ENCODE measurements around the gene TATDN3. TPM values are rescaled to one million over a fixed set of nuclear protein-coding genes. Genes with fewer than 3 reads are reported as not detected.

The TATDN3 gene
- total RNA-seq, 3 donors from 2014 or later, result 9.2 to 28.6 (median 15.5) TPM

DNA sequence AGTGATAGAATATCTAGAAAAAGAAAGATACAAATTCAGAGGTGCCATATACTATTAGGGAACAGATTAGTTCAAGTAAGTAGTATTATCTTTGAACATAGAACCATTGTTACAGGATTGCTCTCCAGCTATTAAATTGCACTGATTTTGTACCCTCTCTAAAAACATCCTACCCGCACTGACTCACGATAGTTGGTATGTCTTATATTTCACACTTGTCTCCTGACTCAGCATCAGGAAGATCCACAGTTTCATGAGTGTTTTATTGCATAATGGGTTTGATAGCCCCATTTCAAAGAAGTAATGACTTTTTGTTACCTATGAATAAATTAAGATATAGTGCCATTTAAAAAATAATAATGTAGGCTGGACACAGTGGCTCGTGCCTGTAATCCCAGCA, 6.0 kb downstream of the TATDN3 start:
- H3K36me3 ChIP-seq, result no peaks in the 10 kb centered on the region
- intact Hi-C loops (cut with DNase I; ENCODE audit: low total_unique reads), result no loop called here
- TF ChIP-seq, protein P1, sequence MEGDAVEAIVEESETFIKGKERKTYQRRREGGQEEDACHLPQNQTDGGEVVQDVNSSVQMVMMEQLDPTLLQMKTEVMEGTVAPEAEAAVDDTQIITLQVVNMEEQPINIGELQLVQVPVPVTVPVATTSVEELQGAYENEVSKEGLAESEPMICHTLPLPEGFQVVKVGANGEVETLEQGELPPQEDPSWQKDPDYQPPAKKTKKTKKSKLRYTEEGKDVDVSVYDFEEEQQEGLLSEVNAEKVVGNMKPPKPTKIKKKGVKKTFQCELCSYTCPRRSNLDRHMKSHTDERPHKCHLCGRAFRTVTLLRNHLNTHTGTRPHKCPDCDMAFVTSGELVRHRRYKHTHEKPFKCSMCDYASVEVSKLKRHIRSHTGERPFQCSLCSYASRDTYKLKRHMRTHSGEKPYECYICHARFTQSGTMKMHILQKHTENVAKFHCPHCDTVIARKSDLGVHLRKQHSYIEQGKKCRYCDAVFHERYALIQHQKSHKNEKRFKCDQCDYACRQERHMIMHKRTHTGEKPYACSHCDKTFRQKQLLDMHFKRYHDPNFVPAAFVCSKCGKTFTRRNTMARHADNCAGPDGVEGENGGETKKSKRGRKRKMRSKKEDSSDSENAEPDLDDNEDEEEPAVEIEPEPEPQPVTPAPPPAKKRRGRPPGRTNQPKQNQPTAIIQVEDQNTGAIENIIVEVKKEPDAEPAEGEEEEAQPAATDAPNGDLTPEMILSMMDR (IDR thresholded peaks at IDR 0.05), result no peak
- no peak for TF ChIP-seq POLR2A (IDR thresholded peaks at IDR 0.05)
- TF ChIP-seq POLR2AphosphoS5 (IDR thresholded peaks at IDR 0.05), result no peak
- H3K4me1 ChIP-seq, result no peaks in the 10 kb centered on the region
- DNase-seq (ENCODE audit: low spot score in 2 of 2), result no peak
- H3K4me3 ChIP-seq, result no peak overlapping the region
- H3K27ac ChIP-seq, result no peak overlapping the region
- H3K9me3 ChIP-seq, result no peaks in the 10 kb centered on the region
- H3K27me3 ChIP-seq, result no peaks in the 10 kb centered on the region

DNA sequence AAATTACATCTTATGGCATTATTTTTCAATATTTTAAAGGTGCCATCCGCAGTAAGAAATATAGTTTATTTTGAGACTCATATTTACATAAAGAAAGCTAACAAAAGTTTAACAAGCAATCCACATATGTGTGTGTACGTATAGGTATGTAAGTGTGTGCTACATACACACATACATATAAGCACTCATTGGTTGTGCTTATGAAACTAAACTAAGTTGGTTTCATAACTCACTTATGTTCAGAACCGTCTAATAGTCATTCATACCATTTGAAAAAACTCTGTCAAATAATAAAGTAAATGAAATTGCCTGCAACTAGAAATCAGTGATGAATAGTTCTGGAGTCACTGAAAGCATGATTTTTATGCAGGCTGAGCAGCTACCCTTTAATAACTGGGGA, 14.1 kb downstream of the TATDN3 start:
- intact Hi-C loops (cut with DNase I; ENCODE audit: low total_unique reads), result no loop called here
- Histone ChIP-seq H3K9me3 (no peaks in the 10 kb centered on the region), H3K27ac (no peak overlapping the region), H3K27me3 (no peaks in the 10 kb centered on the region), H3K4me3 (no peak overlapping the region), H3K36me3 (no peaks in the 10 kb centered on the region), H3K4me1 (no peaks in the 10 kb centered on the region)
- TF ChIP-seq POLR2AphosphoS5 (IDR thresholded peaks at IDR 0.05), result no peak
- no peak for TF ChIP-seq POLR2A (IDR thresholded peaks at IDR 0.05)
- TF ChIP-seq, protein P1 (IDR thresholded peaks at IDR 0.05), result no peak
- DNase-seq (ENCODE audit: low spot score in 2 of 2), result no peak

DNA sequence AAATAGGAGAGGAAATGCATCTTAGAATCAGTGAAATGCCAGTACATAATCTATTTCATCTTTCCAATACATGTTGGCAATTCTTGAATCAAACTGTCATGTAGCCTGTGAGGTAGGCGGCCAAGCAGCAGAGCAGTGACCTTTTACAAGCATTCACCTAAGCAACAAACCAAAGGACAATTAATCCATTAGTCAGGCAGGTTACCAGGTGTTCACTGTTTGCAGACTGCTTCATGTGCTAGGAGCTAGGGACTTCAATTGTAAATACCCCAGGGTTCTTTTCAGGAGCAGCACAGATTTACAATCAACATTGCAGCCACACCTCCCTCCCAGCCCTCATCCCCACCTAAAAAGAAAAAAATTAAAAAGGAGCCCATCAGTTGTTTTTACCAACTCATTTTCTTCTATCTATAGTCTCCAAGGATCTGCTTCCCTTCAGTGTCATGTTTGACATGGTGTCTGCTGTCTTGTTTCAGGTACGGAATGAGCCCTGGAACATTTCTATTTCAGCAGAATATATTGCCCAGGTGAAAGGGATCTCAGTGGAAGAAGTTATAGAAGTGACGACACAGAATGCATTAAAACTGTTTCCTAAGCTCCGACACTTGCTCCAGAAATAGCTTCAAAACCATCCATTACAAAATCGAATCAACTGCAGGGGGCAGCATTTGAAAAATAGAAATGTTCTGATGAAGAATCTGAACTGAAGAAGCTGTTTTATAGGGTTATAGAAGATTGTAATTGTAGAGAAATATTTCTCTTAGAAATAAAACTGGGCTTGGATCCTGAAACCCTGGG, 23.0 kb downstream of the TATDN3 start:
- intact Hi-C loops (cut with DNase I; ENCODE audit: low total_unique reads), result no loop called here
- H3K9me3 ChIP-seq, result no peaks in the 10 kb centered on the region
- no peak overlapping the region for H3K27ac ChIP-seq
- DNase-seq (ENCODE audit: low spot score in 2 of 2), result no peak
- H3K4me3 ChIP-seq, result no peak overlapping the region
- TF ChIP-seq, protein P1 (IDR thresholded peaks at IDR 0.05), result no peak
- TF ChIP-seq POLR2A (IDR thresholded peaks at IDR 0.05) (no peak), POLR2AphosphoS5 (IDR thresholded peaks at IDR 0.05) (no peak)
- H3K4me1 ChIP-seq, result no peaks in the 10 kb centered on the region
- H3K27me3 ChIP-seq, result no peaks in the 10 kb centered on the region
- H3K36me3 ChIP-seq, result no peaks in the 10 kb centered on the region

DNA sequence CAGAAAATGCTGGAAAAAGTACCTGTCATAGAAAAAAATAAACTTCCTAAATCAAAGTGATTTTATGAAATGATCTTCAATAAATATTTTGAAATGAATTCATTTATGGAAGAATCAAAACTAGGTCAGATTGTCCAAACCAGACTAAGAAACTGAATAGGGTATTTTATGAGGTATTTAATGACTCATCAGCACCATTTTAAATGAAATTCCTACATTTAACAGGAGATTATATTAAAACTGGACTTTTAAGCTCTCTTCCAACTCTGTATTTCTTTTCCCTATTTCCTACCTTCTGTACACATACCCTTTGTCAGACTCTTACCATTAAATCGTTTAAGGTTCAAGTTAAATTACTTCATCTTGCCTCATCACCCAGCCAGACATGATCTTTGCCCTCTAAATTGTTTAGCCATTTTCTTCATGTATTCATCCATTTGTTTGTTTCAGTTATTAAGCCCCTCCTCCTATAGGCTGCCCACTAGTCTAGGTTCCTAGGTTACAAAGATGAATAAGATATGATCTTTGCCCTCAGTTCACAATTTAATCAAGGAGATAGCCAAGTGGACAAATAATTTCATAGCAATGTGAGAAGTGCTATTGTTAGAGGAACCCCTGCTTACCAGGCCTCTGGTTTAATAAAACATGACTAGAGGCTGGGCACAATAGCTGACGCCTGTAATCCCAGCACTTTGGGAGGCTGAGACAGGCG, 25.0 kb downstream of the TATDN3 start:
- intact Hi-C loops (cut with DNase I; ENCODE audit: low total_unique reads), result no loop called here
- Histone ChIP-seq H3K27me3 (no peaks in the 10 kb centered on the region), H3K4me3 (no peak overlapping the region), H3K4me1 (no peaks in the 10 kb centered on the region), H3K9me3 (no peaks in the 10 kb centered on the region), H3K27ac (no peak overlapping the region), H3K36me3 (no peaks in the 10 kb centered on the region)
- DNase-seq (ENCODE audit: low spot score in 2 of 2), result no peak
- TF ChIP-seq POLR2AphosphoS5 (IDR thresholded peaks at IDR 0.05) (no peak), POLR2A (IDR thresholded peaks at IDR 0.05) (no peak)
- TF ChIP-seq, protein P1 (IDR thresholded peaks at IDR 0.05), result no peak

DNA sequence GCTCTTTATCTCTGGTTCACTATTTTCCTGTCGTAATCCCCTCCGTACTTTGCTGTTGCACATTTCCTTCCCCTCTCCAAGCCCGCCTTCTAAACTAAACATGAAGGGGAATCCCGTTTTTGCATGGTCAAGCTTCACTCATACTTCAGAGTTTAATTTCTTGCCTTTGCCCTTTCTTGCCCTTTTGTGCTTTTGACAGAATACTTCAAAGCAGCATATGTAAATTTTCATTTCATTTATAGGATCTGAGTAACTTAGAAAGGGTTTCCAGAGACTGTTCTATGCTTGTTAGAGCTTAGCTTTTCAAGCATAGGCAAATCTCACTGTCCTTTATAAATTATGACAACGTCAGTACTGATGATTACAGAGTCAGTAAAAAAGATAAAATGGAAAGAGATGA, 28.0 kb downstream of the TATDN3 start:
- Histone ChIP-seq H3K4me1 (no peaks in the 10 kb centered on the region), H3K27me3 (no peaks in the 10 kb centered on the region), H3K27ac (no peak overlapping the region), H3K4me3 (no peak overlapping the region), H3K9me3 (no peaks in the 10 kb centered on the region), H3K36me3 (no peaks in the 10 kb centered on the region)
- intact Hi-C loops (cut with DNase I; ENCODE audit: low total_unique reads), result no loop called here
- TF ChIP-seq, protein P1 (IDR thresholded peaks at IDR 0.05), result no peak
- TF ChIP-seq POLR2AphosphoS5 (IDR thresholded peaks at IDR 0.05), result no peak
- no peak for TF ChIP-seq POLR2A (IDR thresholded peaks at IDR 0.05)
- DNase-seq (ENCODE audit: low spot score in 2 of 2), result no peak

Data from breast epithelium (tissue), 4 donors.